ENCODE data around the gene PWWP2A. TPM values are rescaled to one million over a fixed set of nuclear protein-coding genes. Genes with fewer than 3 reads are reported as not detected.
"Not testable (repeated sequence)": the region's sequence is repeated elsewhere in the genome, so short reads cannot be mapped to it uniquely, and the experiment has no call there.

PWWP2A gene
- total RNA-seq, 1 donor from 2014 or later: 34.7 TPM

DNA sequence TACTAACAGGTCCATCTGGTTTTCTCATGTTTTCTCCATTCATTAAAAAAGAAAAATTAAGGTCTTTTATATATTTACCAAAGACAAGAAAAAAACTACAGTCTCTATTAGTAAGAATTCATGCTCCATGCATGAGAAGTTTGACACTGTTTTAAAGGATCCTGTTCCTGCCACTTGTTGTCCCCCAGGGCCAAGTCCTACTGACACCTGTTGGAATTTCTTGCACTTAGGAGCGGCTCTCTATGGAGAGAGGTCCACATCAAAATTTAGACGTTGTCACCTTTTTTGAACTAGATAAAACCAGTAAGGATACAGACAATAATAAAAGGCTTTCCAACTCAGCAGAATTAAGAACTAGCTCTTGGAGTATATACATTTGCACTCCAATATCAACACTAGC lies 42.3 kb downstream of the PWWP2A start:
- no peak for DNase-seq (ENCODE audit: low spot score)

DNA sequence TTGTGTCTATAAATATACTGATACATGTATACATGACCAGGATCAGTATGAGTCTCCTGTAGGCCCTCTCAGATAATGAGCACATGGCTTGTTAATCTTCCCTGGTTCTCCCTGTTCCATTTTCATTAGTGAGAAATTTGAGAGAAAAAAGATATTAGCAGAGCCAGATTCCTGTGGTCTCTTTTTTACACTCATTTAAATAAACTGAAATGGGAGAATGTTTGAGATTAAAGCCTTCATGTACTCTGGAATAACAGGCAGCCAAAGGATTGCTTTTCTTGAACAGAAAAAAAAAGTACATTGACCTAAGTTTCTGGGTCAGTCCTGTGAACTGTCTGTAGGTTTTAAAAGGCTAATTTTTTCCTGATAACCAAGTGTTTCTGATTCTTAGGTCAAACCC lies 44.2 kb downstream of the PWWP2A start:
- no peak for DNase-seq (ENCODE audit: low spot score)

DNA sequence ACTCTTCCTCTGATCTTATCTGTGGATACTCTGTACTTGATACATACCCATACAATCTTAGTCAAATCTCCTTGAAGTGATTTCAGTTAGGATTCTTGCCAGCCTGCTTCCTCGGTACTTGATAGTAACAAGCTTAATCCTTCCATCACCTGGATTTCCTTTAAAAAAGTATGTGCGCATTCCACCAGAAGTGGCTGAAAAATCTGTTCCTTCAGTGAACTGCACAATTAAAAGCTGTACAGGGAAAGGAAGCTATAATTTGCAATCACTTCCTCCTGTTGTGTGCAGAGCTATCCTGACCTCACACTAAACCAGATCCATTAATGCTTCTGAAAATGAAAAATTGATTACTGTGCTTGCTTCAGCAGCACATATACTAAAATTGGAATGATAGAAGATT lies 47.3 kb downstream of the PWWP2A start:
- no peak for DNase-seq (ENCODE audit: low spot score)

DNA sequence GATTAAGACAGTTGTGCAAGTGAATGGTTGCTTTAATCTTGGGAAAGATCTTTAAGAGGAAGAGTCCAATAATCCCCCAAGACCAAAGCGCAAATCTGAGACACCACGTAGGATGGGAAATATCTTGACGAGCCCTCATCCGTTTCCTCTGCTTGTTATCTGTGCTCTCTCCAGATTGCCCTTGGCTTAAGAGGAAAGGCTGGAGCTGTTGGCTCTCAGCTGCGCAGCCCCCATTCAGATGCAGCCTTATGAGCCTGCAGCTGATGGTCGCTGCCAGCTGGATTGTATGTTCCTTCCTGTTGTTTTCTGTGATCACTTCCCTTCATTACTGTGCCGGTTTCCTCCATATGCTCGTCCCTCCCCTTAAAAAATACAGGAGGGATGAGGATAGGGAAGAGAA lies 47.7 kb downstream of the PWWP2A start:
- no peak for DNase-seq (ENCODE audit: low spot score)

DNA sequence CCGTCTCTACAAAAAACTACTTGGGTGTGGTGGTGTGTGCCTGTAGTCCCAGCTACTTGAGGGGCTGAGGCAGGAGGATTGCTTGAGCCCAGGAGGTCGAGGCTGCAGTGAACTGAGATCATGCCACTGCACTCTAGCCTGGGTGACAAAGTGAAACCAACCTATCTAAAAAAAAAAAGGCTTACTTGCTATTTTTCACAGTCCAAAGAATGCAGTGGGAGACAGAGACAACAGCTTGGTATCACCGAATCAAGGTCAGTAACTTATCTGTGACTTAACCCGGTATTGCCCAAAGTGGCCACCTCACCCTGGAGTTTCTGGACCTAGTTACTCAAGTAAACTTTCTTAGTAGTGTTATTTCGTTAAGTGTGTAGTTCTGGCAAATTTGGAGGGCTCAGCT lies 50.1 kb downstream of the PWWP2A start:
- not testable (repeated sequence) for DNase-seq (ENCODE audit: low spot score)

DNA sequence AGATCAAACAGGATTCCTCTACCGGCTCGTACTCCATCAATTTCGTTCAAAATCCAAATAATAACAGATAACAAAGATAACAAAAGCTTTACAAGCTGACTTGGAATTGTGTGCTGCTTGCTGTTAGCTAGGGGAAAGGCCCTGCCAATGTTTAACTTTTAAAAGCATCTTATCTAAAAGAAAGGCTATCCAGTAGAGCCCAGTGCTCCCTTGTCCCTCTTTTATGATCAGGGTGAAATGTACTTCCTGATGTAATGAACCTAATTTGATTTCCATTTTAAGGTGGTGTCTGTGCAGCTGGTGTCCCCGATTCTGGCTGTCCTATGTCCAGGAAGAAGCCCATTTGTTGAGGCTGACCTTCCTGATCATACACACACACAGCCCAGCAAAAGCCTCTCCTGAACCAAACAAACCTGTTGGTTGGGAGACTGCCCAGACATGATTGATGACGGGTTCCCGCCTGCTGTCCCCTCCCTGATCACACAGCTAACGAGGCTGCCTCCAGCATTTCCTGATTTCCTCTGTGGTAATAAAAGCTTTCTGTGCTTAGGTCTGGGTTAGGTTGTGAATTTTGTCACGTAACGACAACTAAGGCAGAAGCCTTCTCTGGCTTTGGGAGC lies 54.1 kb downstream of the PWWP2A start:
- peak; percentile 86 for DNase-seq (ENCODE audit: low spot score)

DNA sequence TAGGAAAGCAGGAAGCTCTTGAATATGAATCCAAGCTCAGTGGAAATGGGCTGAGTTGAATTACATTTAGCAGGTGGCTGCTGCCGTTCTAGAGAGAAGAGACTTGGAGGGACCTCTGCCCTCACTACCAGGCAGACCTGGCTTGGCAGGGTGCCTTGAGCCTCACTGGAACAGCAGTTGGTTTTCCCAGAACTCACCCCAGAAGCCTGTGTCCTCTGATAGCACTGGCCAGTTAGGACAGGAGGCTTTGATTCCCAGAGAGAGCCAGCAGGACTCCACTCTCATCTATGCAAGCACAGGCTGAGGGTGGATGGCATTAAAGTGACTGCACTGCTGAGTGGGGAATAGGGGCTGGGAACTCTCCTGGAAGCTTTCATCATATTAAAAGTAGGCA lies 54.8 kb downstream of the PWWP2A start:
- DNase-seq (ENCODE audit: low spot score): peak; percentile 52

DNA sequence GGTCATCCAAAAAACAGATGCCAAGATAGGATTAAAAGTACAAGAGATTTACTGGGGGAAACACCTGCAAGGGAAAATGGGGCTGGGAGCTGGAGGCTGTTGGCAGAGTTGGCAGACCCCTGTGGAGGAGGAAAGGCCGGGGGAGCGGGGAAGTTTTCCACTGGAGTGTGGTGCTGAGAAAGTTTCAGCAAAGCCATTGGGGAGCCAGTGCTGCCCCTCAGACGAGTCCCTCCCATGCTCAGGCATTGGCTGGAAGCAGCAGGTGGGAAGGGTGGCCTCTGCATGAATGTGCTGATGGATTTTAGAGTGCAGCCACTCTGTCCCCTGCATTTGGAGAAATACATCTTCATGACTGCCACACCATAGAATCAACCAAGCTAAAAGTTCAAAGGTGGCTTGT lies 57.5 kb downstream of the PWWP2A start:
- DNase-seq (ENCODE audit: low spot score): no peak

DNA sequence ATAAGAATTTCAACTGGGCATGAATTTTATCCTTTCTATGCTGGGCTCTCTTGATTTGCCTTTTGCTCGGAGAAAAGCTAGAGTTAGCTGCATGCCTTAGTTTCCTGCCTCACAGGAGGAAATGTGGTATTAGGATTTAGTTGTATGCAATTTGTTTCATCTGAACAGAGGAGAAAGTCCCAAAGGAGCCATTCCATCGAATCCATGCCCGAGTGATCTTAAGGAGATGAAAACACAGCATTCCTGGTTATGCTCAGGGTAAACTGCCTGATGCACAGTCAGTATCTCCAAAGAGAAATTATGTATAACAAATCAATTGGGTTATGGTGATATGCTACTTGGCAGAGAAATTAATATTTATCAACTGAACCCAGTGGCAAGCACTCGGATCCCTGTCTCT lies 59.2 kb downstream of the PWWP2A start:
- no peak for DNase-seq (ENCODE audit: low spot score)

DNA sequence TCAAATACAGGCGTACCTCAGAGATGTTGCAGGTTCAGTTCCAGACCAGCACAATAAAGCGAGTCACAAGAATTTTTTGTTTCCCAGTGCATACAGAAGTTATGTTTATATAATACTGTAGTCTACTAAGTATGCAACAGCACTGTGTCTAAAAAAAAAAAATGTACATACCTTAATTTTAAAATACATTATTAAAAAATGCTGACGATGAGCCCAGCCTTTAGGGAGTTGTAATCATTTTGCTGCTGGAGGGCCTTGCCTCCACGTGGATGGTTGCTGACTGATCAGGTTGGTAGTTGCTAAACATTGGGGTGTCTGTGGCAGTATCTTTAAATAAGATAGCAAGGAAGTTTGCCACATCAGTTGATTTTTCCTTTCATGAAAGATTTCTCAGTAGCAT lies 62.0 kb downstream of the PWWP2A start:
- DNase-seq (ENCODE audit: low spot score): no peak

DNA sequence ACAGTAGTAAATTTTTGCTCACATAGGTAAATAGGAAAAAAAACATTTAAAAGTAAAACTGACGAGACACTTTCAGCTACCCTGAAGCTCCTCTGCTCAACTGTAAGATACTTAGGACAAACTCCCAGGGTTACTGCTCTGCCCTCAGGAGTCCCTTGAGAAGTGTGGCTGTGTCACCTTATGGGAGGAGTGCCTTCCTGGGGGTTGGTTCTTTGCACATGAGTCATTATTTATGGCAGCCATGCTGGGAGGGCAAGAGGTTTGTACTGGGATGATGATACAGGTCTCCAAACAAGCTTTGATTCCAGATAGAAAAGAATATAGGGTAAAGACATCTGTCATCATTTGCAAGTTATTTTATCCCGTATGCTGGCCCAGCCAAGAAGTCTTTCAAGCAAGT lies 64.4 kb downstream of the PWWP2A start:
- no peak for DNase-seq (ENCODE audit: low spot score)

DNA sequence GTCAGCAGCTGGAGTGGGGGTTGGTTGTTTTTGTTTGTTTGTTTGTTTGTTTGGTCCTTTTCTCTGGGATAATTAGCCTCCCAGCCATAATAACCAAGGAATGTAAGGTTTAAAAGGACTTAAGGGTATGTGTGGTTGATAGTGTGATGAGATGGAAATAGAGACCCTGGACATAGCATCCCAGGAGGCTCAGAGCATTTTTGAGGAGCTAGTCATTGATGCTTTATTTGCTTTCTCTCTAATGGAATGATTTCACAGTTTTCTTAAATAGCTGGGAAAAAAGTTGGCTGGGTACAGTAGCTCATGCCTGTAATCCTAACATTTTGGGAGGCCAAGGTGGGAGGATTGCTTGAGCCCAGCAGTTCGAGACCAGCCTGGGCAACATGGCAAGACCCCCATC lies 65.2 kb downstream of the PWWP2A start:
- no peak for DNase-seq (ENCODE audit: low spot score)

DNA sequence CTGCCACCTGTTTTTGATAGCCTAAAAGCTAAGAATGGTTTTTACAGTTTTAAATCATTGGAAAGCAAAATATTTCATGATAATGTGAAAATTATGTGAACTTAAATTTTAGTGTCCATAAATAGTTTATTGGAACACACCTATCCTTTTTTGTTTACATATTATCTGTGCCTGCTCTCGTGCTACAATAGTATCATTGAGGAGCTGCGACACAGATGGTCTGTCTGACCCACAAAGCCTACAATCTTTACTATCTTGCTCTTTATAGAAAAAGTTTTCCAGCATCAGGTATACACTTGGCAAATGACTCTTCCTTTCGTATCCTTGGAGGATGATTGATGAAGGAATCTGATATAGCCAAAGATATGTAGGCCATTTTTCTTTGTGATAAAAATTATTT lies 70.2 kb downstream of the PWWP2A start:
- no peak for DNase-seq (ENCODE audit: low spot score)

DNA sequence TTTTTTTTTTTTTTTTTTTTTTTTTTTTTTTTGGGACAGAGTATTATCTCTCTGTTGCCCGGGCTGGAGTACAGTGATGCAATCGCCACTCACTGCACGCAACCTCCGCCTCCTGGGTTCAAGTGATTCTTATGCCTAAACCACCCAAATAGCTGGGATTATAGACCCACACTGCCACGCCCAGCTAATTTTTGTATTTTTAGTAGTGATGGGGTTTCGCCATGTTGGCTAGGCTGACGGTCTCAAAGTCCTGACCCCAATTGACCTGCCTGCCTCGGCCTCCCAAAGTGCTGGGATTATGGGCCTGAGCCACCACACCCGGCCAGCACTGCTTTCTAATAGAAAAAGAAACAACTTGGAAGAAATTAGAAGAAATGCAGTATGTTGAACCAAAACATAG lies 71.1 kb downstream of the PWWP2A start:
- no peak for DNase-seq (ENCODE audit: low spot score)

DNA sequence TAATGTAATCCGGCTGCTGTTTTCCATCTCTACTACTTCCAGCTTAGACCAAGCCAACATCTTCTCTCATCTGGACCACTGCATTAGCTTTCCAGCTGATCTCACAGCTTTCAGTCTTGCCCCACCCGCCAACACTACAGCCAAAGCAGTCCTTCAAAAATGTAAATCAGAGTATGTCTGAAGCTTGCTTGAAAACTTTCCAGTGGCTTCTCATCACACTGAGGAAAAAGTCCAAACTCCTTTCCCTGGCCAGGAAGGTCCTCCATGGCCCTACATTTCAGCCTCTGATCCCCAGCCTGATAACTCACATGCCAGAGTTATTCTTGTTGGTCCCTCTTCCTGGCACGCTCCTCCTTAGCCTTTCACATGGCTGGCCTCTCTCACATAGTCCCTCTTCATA lies 71.8 kb downstream of the PWWP2A start:
- DNase-seq (ENCODE audit: low spot score): no peak

DNA sequence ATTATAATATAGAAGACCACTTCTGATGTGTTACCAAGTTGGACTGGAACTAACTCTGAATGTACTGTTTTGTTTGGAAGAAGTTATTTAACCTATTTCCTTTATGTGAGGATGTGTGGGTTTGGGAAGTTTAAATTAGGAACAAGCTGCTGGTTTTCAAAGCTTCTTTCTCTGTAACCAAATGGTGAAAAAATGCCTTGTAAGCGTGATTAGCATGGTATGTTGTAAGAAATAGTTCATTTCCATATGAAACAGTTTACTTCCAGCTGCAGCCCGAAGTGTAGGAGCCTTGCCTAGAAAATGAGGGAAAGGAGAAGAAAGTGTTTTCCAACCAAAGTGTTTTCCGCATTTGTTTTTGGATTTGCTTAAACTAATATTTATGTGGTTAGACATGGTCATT lies 74.3 kb downstream of the PWWP2A start:
- no peak for DNase-seq (ENCODE audit: low spot score)

DNA sequence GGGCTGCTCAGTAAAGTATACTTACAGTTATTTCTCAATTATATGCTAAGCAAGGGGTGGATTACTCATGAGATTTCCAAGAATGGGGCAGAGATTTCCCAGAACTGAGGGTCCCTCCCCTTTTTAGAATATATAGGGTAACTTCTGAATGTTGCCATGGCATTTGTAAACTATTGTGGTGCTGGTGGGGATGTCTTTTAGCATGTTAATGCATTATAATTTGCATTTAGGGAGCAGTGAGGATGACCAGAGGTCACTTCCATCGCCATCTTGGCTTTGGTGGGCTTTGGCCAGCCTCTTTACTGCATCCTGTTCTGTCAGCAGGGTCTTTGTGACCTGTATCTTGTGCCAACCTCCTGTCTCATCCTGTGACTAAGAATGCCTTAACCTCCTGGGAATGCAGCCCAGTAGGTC lies 74.9 kb downstream of the PWWP2A start:
- no peak for DNase-seq (ENCODE audit: low spot score)

DNA sequence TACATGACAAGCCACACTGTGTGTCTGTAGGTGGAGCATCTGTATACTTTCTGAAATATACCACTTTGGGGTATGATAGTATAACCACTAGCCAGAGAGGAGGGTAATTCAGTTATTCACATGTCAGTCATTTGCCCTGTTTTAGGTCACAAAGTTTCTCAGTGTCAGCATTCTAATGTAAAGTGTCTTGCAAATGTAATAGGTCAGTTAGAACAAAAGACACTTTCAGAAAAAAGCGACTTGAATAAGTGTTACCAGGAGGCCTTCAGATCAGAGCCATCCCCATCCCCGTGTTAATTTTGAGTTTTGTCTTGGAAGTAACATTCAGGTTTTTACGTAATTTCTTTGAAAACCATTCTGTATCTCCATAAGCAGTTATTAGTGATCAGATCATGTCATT lies 76.6 kb downstream of the PWWP2A start:
- no peak for DNase-seq (ENCODE audit: low spot score)

Other genes with a start within 250 kb of the PWWP2A start
- gene ADRA1B, start 203.0 kb downstream of the PWWP2A start, total RNA-seq: 0.23 TPM
- 38.0 TPM for gene TTC1, start 110.3 kb downstream of the PWWP2A start, total RNA-seq
- 6.2 TPM for gene FABP6, start 110.1 kb upstream of the PWWP2A start, total RNA-seq
- 12.4 TPM for gene CCNJL, start 193.1 kb upstream of the PWWP2A start, total RNA-seq

Measured in ureter (tissue), 1 donor.